GM21367 (cell line): ENCODE data around the gene PRR7.
"Not testable (repeated sequence)": the region's sequence is repeated elsewhere in the genome, so short reads cannot be mapped to it uniquely, and the experiment has no call there.

Source experiments
- ATAC-seq: cut with Tn5 transposase; IDR thresholded peaks from one replicate; pipeline ENCODE4 v1.9.1; 2021; ENCODE audit not compliant: unreplicated experiment

PRR7 gene

DNA sequence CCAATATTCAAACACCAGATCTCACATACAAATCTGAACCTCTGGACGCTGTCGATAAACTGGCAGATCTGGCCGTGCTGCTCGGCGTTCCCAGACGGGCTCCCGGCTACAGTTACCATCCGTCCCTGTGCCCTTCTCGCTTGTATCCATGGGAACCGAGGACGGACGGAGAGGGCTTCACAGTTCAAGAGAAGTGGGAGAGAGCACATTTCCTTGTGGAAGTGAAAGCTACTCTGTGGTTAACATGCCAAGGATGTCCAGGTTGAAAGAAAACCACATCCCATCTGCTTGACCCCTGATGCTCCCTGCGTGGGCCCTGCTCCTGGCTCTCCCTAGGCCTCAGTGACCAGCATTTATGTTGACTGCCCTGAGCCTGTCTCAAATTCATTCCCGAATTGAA, 33.2 kb downstream of the PRR7 start:
- no peak for ATAC-seq

DNA sequence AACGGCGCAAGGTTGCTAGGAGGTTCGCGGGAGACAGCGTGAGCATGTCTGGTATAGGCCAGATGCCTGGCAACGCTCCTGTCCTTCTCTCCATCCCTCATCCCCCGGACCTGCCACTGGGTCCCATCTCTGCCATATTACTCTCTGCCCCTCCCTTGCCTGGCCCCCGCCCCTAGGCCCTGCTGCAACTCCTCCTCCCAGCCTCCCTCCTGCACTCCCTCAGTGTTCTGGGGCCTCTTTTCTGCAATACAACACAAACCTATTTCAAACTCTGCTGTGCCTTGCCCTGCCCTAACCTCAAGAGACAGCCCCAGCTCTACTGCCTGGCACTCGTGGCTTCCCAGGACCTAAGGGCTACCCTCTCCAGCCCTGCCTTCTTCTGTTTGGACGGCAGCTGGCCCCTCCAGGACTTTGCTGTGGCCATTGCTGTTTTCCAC, 35.8 kb downstream of the PRR7 start:
- ATAC-seq = no peak

DNA sequence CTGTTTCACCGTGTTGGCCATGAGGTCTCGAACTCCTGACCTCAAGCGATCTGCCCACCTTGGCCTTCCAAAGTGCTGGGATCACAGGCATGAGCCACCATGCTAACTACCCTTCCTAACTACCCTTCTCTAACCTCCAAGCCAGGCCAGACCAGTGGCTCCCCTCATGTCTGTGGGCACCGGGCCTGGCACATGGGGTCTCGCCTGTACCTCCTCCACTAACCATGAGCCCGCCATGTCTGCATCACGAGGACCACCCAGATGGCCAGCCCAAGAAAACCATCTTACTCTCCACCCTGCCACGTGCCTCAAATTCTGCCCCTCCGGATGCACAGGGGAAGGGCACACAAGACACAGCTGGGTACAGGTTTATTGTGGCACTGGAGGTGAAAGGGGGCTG, 36.4 kb downstream of the PRR7 start:
- no peak for ATAC-seq

DNA sequence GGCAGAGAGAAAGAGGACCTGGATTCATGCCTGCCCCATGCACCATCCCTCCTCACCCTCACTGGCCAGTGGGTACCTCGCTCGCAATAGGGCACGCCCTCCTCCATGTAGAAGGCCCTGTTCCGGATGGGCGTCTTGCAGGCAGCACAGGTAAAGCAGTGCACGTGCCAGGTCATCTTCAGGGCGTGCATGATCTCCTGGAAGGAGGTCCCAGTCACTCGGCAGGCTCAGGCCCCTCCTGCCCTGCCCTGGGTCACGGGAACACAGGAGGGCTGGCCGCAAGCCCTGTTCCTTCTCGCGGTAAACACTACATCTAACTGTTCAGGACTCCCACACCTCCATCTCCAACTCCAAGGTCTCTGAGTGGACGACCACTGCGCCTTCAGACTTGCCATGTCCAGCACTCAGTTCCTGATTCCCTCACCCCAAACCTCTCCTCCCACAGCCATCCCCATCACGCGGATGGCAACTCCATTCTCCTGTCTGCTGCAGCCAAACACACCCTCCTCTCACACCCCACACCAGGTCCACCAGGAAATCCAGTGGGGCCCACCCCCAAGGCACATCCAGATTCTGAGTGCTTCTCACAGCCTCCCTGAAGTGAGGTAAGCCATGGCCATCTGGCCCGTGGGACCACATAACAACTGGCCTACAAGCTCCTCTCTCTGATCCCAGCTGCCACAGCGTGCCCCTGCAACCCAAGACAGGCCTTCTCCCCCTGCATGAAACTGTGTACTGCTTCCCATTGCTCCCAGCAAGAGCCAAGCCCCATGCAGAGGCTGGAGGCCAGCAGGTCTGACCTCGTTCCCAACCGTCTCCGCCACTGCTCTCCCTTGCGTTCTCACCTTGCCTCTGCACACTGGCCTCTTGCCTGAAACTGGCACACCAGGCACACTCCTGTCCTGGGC, 37.6 kb downstream of the PRR7 start:
- no peak for ATAC-seq

DNA sequence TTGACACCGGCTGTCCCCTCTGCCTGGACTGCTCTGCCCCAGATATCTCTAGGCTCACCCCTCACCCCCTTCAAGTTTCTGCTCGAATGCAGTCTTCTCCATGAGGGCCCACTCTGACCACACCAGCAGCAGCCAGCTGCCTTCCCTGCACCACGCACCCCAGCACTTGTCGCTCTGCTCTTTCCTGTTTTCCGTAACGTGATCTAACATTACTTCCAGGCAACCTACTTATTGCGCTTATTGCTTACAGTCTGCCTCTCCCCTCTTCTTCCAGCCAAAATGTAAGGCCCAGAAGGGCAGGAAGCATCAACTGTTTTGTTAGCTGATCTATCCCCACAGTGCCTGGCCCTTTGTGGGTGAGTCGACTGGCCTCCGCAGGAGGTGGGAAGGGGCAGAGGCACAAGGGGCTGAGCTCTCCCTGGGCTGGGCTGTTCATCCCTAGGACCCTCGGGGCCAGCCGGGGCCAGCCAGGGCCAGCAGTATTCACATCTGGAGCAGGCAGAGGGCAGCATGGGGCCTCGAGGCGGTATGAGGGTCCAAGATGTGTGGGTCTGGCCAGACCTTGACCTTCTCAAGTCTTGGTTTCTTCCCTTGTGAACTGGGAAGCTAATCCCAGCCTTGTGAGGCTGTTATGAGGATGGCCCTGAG, 38.4 kb downstream of the PRR7 start:
- ATAC-seq = no peak

DNA sequence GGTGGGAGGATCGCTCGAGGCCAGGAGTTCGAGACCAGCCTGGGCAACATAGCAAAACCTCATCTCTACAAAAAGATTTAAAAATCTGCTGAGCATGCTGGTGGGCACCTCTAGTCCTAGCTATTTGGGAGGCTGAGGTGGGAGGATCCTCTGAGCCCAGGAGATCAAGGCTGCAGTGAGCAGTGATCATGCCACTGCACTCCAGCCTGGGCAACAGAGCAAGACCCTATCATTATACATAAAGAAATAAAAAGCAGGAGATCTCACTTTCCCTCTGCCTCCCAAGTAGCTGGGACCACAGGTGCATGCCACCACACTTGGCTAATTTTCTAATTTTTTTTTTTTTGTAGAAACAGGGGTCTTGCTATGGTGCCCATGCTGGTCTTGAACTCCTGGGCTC, 39.1 kb downstream of the PRR7 start:
- not testable (repeated sequence) for ATAC-seq

DNA sequence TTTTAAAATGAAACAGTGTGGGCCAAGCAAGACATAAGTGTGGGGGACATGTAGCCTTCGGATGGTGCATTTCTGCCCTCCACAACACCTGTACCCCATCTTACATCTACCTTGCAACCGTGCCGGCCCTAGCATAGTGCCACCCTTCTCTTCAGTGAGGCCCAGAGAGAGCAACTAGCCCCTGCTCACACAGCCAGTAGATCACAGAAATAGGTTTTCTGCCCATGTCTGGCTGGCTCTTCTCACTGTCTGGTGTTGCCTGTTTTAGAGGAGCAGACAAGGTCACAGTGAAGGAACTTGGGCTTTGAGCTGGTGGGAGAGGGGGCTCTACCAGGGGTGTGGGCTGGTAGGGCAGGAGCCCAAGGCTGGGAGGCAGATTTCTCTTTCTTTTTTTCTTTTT, 39.6 kb downstream of the PRR7 start:
- no peak for ATAC-seq

DNA sequence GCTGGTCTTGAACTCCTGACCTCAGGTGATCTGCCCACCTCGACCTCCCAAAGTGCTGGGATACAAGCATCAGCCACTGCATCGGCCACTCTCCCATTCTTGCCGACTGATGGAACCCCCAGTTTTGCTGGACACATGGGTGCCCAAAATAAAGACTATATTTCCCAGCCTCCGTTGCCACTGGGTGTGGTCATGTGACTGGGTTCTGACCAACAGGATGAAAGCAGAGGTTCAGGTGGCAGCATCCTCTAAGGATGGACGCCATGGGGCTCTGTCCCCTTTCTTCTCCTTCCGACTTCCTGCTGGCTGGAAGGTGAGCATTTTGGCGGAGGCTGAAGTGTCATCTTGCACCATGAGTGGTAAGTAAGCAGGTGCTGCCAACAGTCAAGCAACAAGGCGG, 40.5 kb downstream of the PRR7 start:
- no peak for ATAC-seq

DNA sequence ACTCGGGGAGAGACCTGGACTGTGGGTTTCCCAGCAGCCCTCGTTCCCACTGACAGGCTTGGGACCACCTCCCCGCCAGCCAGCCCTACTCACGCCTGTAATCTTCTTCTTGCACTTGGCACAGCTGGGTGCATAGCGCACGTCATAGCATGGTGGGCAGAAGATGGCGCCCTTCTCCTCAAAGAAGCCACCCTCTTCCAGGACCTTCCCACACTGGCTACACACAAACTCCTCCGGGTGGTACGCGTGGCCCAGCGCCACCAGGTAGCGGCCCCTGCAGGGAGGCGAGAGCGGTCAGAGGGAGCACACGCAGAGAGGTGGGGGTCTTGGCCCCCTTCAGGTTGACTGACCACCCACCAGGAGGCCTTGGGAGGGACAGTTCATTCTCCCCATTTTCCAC, 41.4 kb downstream of the PRR7 start:
- ATAC-seq = no peak

DNA sequence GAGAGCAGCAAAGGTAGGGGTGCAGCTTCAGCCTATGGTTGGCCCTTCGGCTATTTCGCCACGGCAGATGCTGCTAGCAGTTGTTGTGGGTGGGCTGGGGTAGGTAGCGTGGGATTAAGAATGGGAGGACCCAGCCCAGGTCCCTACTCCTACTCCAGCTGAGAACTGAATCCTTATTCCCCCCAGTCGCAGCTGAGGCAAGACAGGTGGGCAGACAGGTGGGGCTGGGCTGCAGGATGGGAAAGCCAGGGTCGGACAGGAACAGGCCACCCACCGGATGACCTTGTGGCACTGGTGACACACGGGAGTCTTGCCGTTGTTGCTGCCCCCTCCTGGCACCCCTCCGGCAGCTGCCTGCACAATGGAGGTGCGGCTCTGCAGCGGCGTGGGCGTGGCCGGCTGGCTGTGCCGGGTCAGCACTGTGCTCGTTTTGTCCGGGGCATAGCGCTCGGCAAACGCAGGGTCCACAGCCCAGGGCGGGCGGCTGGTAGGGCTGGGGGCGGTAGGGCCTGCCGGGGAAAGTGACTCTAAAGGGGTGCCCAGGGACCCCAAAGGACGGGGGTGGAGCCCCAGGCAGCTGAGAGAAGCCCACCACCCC, 42.6 kb downstream of the PRR7 start:
- no peak for ATAC-seq

DNA sequence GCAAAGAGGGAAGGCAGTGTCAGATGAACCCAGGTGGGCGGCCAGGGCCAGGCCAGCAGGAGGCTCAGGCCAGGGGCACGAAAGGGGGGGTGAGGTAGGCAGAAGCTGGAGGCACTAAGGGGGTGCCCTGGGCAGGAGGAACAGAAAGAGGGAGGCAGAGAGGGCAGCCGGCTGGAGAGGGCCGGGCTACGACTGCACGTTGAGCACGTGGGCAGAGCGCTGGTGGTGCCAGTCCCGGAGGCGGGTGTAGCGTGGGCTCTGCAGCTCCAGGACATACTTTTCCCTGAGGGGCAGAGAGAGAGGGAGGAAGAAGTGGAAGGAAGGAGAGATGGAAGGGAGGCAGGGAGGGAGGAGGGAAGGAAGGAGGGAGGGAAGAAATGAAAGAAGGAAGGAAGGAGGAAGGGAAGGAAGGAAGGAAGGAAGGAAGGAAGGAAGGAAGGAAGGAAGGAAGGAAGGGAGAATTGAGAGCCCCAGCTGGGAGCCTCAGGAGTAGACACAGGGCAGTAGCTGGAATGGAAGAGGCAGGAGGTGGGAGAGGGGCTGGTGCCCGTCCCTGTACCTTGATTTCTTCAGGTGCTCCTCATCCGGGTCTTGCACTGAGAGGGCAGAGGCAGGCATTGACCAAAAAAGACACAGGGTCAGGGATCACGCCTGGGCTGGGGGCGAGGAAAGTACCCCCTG, 43.8 kb downstream of the PRR7 start:
- no peak for ATAC-seq

DNA sequence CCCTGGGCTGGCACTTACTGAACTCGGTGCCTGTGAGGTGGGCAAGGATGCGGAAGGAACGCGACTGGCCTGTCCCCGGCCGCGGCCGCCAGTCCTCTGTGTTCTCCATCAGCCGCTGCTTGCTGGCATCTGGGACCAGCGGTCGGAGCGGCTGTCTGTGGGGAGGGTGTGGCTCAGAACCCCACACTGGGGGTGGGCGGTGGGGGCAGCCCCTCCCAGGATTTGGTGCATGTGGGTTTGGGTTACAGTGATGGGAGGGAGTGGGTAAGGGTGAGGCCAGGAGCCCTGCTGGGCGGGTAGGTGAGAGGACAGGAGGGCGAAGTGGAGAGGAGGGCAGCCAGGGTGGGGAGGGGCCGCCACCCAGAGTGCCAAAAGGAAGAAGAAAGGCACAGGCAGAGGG, 44.4 kb downstream of the PRR7 start:
- no peak for ATAC-seq

DNA sequence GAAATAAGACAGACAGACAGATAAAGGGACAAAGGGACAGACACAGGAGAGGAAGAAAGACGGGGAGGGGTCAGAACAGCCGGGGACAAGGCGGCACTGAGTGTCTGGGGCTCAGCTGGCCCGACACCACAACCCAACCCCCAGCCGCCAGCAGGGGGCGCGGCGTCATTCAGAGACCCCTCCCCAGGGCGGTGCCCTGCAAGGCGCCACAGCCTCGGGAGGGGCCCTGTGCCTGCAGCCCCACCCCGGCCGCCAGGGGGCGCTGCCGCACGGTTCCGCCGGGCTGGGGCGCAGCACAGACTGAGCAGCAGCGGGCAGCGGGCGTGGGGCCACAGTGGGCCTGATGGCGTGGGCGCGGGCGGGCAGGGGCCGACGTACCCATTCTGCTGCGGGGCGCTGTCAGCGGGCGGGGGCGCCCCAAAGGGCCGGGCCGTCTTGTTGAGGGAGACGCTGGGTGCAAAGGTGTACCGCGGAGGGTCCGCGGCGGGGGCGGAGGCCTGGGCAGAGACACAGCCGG, 44.9 kb downstream of the PRR7 start:
- no peak for ATAC-seq

DNA sequence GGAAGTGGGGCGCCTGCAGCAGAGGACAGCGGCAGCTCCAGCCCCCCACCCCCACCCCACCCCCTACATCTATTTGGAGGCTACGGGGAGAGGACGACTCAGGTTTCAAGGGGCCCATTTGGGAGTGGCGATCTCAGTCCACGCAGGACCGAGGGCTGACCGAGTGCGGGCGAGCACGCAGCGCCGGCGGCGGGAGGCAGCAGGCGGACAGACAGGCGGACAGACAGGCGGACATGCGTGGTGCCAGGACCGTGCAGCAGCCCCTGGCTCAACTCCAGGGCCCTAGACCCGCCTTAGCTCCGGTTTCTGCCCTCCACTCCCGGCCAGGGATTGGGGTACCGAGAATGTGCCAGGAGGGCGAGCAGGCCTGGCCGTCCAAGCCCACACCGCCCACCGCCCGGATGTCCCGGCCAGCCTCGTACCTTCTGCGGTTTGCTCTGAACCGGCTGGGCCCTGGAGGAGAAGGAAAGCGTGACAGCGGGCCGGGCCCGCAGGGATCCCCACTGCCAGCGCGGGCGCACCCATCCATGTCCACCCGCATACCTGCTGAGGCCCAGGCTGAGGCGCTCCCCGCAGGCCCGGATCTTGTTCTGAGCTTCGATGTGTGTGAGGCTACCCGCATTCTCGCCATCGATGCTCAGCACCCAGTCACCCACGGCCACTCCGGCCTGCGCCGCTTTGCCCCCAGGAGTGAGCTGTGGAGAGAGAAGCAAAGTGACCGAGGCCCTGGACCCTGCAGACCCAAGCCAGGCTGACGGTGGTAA, 45.6 kb downstream of the PRR7 start:
- ATAC-seq = no peak

DNA sequence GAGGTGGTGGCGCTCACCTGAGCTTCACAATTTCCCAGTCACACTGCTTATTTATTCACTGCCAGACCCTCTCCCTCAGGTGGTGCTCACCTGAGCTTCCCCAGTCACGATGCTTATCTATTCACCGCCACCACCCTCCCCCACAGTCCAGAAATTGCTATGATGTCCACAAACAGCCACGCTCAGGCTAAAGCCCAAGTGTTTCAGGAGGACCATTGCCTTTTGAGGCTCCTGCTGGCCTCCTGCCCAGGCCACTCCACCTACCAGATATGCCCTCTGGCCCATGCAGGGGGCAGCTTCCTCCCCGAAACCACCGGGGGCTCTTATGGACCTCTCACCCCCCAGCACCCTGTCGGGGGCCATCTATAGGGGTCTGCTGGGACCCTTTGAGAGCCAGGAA, 46.2 kb downstream of the PRR7 start:
- no peak for ATAC-seq

DNA sequence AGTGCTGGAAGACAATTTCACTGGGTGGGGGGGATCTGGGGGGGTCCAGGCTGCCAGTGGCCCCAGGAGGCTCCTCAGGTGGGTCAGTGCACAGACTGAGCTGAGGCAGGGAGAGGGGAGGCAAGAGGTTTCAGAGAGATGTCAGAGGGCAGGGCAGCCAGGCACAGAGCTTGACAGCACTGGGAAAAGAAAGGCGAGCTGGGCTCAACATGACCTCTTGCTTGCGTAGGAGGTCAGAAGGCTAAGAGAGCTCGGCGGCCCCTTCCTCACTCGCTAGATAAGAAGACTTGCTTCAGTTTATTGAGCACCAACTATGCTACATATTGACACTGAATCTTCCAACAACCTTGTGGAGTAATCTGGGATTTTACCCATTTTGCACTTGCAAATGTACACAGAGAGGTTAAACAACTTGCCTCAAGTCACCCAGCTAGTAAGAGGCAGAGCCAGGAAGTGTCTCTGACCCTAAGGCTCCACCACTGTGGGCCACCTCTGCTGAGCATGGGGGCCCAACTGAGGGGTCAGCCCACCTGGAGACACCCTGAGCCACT, 47.3 kb downstream of the PRR7 start:
- ATAC-seq = no peak

DNA sequence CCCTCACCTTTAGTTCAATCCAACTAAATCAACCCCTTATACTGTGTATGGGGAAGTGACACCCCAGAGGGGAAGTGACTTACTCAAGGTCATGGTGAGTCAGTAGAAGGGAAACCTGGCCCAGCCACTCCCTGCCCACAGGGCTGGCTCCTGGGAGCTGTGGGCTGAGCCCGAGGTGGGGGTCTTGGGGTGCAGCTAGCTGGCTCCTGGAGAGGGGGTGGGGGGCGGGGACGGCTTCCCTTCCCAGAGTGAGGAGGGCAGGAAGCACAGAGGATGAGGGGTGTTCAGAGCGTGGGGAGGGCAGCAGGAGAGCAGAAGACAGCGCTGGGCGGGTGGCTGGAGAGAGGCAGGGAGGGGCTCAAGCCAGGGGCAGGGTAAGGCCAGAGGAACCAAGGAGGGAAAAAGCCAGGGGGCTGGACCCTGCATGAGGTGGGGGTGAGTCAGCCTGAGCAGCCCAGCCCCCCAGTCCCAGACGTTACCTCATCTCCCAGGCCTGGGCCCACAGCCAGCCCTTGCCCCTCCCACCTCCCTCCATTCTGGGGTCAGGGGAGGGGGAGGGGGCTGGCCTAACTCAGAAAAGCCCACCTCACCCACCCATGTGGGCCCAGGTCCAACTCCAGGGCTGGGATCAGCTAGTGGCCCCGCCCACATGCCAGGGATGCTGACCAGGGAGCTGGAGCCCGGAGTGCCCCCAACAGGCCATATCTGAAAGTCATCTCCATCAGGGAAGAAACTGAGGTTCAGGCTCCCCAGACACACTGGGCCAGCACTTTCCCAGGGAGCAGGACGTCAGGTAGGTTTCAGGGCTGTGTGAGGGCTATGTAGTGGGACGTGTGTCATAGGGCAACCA, 48.0 kb downstream of the PRR7 start:
- ATAC-seq = no peak

DNA sequence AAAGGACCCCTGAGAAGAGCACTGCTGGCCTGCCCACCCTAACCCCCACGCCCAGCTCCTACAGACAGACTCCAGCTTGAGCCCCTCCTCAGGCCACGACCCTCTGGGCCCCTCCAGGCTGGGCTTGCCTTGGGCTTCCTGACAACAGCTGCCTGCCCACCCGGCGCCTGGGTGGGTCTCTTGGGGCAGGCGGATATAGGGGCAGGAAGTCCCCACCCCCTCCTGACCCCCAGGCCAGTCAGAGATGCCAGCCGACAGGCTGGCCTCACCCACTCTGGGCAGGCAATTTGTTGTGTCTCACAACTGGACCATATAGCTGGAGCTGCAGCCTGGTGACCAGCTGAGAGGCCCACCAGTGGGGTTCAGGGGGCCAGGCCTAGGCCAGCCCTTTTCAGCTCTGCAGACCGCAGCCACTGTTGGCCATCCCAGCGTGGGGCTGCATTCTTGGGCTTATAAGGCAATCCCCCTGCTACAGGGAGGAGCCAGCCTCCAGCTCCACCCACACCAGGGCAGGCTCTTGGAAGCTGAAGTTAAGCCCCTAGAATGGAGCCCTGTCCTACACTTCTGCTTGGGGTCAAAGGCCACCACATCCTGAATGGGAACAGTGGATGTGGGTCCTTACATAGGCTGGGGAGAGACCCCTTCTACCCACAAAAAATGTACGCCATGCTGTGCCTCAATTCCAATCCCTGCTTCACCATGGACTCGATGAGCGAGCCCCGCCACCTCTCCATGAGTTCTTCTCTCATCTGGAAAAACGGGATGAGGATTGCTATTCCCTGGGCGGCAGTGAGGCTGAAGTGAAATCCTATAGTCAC, 48.8 kb downstream of the PRR7 start:
- ATAC-seq = no peak
